HG02973 (cell line): ENCODE measurements around the gene TNK2.
"Not testable (repeated sequence)": the region's sequence is repeated elsewhere in the genome, so short reads cannot be mapped to it uniquely, and the experiment has no call there.

Experiments used
- ATAC-seq: cut with Tn5 transposase; IDR thresholded peaks from one replicate; pipeline ENCODE4 v1.9.1; 2021; ENCODE audit warnings: moderate library complexity; ENCODE audit not compliant: unreplicated experiment

Gene TNK2

DNA sequence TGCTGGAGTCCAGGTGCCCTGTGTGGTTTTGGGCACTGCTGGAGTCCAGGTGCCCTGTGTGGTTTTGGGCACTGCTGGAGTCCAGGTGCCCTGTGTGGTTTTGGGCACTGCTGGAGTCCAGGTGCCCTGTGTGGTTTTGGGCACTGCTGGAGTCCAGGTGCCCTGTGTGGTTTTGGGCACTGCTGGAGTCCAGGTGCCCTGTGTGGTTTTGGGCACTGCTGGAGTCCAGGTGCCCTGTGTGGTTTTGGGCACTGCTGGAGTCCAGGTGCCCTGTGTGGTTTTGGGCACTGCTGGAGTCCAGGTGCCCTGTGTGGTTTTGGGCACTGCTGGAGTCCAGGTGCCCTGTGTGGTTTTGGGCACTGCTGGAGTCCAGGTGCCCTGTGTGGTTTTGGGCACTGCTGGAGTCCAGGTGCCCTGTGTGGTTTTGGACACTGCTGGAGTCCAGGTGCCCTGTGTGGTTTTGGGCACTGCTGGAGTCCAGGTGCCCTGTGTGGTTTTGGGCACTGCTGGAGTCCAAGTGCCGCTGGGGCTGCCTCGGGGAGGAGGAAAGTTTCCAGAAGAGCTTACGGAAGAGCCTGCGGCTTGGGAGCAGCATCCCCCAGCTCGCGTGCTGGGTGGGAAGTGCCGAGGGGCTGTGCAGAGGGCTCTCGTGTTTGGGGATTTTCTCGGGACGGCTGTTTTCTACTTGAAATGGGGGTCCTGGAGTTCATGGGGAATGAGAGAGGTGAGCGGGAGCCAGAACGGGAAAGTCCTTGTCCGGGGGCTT is 83.7 kb downstream of the TNK2 start:
- ATAC-seq = not testable (repeated sequence)

DNA sequence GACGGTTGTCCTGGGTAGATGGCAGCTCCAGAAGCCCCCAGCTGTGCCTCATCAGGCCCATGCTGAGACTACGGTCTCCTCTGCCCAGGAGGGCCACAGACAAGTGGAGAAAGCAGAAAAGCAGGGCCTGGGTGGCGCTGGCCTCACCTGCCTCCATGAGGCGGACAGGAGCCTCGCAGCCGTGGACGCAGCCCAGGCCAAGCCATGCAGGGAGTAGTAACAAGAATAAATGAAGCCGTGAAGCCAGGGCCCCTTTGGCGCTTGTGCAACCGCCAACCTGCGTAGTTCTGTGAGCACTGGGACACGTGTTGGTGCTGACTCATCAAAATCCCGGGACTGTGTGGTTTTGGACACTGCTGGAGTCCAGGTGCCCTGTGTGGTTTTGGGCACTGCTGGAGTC is 84.4 kb downstream of the TNK2 start:
- no peak for ATAC-seq

DNA sequence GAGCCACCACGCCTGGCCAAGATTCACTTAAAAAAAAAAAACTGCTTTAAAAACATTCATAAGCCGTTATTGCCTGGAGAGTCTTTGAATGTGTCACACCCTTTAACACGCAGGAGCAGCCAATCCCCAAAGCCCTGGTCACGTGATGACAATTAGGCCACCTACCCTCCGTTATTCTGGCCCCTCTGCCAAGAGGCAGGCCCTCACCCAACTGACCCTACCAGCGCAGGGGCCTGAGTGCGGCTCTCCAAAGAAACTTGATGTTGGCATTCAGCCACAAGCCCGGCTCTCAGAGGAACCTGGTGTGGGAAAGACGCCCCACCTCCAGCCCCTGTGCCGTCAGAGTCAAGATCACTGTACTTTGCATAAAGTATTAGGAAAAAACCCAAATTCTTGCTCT is 85.1 kb downstream of the TNK2 start:
- no peak for ATAC-seq

DNA sequence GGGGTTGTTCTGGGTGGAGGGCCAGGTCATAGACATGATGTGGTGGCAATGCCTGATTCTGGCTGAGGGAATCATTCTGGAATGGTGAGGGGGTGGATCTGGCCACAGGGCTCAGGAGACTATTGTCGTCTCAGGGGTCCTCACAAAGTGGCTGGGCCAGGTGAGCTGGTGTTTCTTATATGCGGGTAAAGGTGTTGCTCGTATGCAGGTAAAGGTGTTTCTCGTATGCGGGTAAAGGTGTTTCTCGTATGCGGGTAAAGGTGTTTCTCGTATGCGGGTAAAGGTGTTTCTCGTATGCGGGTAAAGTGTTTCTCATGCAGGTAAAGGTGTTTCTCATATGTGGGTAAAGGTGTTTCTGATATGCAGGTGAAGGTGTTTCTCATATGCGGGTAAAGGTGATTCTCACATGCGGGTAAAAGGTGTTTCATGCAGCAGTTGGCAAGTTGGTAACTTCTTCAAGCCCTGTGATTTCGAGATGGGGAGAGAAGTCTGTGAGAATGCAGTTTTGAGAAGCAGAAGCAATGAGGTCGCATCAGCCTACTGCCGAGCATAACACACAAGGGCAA is 86.1 kb downstream of the TNK2 start:
- no peak for ATAC-seq

DNA sequence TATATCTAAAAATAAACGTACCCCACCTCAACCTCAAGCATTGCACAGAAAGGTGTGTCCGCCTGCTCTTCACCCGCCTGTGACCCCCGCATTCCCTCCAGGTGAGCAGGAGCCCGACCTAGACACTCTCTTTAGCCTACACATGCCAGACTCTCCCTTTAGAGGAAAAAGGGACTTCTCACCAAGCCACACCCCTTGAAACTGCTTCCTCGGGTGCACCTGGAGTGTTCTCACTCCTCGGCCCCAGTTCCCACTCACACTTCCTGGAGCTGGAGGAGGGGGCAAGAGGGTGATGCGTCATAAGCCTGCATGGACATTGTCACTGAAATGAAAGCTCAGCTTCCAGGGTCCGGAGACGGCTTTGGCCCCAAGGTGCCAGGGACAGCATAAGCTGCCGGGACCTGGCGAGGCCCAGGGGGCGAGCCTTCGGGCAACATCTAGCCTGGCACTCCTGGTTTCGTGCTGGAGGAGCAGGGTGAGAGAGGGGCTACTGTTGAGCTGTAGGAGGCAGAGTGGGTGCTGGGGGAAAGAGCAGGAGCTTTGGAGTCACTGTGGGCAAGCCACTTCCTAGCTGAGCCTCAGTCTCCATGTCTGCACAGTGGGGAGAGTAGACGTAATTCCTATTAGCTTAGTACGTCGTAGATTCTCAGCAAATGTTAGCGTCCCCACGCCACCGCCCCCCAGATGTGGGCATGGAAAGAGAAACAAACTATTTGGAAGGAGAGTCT is 86.8 kb downstream of the TNK2 start:
- no peak for ATAC-seq

DNA sequence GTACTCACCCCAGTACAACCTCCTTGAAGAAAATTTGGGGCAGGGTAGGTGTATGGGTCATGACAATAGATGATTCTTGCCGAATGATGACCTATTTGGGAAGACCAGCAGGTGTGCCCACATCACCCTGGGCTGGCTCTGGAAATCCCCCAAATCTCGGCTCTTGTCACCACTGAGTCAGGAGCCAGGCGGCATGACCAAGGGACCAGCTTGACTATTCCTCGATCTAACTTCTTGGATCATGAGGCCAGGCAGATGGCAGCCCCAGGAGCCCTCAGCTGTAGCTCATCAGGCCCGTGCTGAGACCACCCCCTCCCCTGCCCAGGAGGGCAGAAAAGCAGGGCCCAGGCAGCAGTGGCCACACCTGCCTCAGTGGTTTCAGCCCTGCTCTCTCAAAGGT is 87.5 kb downstream of the TNK2 start:
- ATAC-seq = no peak

DNA sequence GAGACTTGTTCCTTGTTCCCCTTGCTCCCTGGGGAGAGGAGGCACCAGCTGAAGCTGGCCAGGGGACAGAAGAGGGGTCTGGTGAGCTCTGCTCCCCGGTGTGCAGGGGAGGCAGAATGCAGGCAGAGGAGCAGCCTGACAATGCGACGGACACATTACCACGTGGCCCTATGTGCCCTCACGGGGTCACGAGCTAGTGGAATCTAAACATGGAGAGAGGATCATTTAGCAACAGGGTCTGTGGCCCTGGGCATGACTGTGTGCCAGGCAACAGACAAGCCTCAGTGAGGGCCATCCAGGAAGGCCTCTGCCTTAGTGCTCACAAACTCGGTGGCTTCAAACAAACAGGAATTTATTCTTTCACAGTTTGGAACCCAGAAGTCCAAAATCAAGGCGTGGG is 88.2 kb downstream of the TNK2 start:
- ATAC-seq = no peak

DNA sequence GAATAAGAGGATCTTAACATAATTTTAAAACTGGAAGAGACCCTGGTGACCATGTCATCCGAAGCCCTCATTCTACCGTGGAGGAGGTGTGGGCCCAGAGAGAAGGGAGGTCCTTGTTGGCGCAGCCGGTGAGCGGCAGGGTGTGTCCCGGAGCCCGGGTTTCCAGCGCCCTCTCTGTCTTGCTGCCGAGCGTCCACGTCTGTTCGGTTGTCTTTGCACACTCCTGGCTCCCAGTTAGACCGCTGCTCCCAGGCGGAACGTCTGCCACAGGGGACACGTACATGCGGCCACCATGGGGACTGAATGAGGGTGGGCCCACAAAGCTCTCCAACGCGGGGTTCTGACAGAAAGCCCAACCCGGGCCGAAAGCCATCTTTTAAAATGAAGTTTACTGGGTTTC is 90.0 kb downstream of the TNK2 start:
- no peak for ATAC-seq

DNA sequence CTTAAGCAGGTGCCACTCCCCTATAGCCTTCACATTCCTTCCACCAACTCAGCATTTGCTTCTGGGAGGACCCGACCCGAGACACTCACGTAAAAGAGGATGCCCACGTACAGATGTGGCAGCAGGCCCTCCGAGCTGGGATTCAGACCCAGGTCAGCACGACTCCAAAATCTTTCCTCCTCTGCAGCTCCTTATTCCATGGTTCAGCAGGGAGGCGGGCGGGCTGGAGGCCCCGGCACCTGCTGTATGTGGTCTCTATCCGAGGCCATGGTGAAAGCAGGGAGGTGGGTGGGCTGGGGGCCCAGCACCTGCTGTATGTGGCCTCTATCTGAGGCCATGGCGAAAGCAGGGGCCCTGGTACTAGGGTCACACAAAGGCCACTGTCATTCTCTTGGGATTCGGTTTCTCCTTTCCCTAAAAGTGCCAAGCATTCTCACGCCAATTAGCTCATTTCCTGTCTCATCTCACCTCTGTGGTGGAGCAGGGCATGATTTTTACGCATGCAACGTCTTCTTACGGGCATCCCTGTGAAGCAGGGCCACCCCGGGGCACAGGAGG is 90.7 kb downstream of the TNK2 start:
- no peak for ATAC-seq

DNA sequence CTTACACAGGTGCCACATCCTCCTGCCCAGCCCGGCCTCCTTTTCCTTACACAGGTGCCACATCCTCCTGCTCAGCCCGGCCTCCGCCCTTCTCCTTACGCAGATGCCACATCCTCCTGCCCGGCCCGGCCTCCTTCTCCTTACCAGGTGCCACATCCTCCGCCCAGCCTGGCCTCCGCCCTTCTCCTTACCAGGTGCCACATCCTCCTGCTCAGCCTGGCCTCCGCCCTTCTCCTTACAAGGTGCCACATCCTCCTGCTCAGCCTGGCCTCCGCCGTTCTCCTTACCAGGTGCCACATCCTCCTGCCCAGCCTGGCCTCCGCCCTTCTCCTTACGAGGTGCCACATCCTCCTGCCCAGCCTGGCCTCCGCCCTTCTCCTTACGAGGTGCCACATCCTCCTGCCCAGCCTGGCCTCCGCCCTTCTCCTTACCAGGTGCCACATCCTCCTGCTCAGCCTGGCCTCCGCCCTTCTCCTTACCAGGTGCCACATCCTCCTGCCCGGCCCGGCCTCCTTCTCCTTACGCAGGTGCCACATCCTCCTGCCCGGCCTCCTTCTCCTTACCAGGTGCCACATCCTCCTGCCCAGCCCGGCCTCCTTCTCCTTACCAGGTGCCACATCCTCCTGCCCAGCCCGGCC is 92.0 kb downstream of the TNK2 start:
- not testable (repeated sequence) for ATAC-seq

DNA sequence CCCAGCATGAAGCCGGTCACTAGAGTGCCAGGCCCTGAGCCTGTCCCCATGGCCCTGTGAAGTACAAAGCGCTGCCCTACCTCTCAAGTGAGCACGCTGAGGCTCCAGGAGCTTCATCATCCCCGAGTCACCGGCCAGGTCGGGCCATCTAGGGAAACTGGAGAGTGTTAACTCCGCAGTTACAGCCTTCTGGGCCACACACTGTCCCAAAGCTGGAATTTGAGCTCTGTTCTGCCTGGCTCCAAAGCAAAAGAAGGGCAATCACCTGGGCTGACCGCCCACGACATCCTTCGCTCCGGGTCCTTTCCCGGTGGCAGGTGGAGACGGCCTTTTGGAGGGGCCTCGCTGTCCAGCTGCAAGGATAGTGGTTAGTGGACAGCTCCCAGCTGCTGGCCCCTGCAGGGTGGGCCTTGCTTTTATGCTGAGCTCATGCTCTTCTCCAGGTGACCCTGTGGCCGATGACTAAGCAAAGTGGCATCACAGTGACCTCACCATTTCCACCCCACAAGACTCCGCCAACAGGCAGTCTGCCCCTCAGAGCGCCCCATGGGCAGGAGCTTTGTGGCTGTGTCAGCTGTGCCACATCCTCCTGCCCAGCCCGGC is 93.1 kb downstream of the TNK2 start:
- no peak for ATAC-seq

DNA sequence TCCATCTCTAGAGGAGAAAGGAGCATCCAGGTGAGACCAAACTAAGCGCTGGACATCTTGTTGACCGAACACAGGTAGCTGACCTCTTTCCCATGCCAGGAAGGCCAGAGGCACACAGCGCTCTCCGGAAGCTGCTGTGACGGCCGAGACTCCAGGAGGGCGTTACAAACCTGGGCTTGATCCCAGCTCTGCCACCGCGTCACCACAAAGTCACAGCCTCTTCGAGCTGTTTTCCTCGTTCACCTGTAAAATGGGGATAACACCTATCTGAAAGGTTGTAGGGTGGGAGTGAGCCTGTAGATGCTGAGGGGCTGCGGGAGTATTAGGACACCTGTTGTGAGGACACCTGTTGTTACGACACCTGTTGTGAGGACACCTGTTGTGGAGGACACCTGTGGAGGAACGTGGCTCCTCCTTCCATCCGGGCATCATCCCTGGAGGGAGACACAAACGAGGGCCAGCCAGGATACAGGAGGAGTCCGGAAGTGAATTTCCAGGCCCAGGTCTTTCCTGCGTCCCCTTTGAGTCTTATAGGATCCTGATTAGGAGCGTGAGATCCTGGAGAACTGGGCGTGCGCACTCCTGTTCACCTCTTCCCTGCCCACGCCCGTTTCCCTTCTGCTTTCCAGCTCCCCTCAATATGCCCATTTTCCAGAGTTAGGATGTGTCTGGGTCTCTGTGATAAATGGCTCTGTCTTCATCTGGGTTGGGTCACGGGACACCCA is 94.3 kb downstream of the TNK2 start:
- no peak for ATAC-seq
